Smooth muscle cell (in vitro differentiated cells): Measurements from ENCODE around the gene PITX2. TPM values are rescaled to one million over a fixed set of nuclear protein-coding genes. Genes with fewer than 3 reads are reported as not detected.

Source experiments
- DNase-seq: peaks from one replicate; lab custom pipeline; 2025; ENCODE audit not compliant: unreplicated experiment; lab: John Stamatoyannopoulos, UW
- H2AFZ ChIP-seq: fragments of 200-600 bp; sonication (generic); 2 replicates; pipeline ENCODE4 v1.6.0; 2016; ENCODE audit warnings: antibody characterized with exemption, low read depth, mild to moderate bottlenecking
- H3F3A ChIP-seq: fragments of 200-600 bp; sonication (generic); 2 replicates; pipeline ENCODE4 v1.6.0; 2017; ENCODE audit warnings: antibody characterized with exemption, low read depth
- H3K27ac ChIP-seq: fragments of 200-600 bp; sonication (generic); 2 replicates; pipeline ENCODE4 v1.5.1; 2016; ENCODE audit warnings: low read depth, mild to moderate bottlenecking
- H3K27me3 ChIP-seq: fragments of 200-600 bp; sonication (generic); 2 replicates; pipeline ENCODE4 v1.6.1; 2016; ENCODE audit warnings: low read depth, mild to moderate bottlenecking
- H3K36me3 ChIP-seq: fragments of 200-600 bp; sonication (generic); 2 replicates; pipeline ENCODE4 v1.5.1; 2016; ENCODE audit warnings: low read depth
- H3K4me1 ChIP-seq: fragments of 200-600 bp; sonication (generic); 2 replicates; pipeline ENCODE4 v1.5.1; 2016; ENCODE audit warnings: low read depth
- H3K4me2 ChIP-seq: fragments of 200-600 bp; sonication (generic); 2 replicates; pipeline ENCODE4 v1.6.0; 2016; ENCODE audit warnings: mild to moderate bottlenecking
- H3K4me3 ChIP-seq: fragments of 200-600 bp; sonication (generic); 2 replicates; pipeline ENCODE4 v1.5.1; 2016; ENCODE audit warnings: mild to moderate bottlenecking
- H3K79me2 ChIP-seq: fragments of 200-600 bp; sonication (generic); 2 replicates; pipeline ENCODE4 v1.6.0; 2016; ENCODE audit warnings: low read depth, mild to moderate bottlenecking
- H3K9ac ChIP-seq: fragments of 200-600 bp; sonication (generic); 2 replicates; pipeline ENCODE4 v1.6.0; 2016; ENCODE audit warnings: low read depth
- H3K9me3 ChIP-seq: fragments of 200-600 bp; sonication (generic); replicated peaks from 2 replicates; pipeline ENCODE4 v1.5.1; 2016; ENCODE audit warnings: low read depth
- H4K20me1 ChIP-seq: fragments of 200-600 bp; sonication (generic); 2 replicates; pipeline ENCODE4 v1.6.0; 2016; ENCODE audit warnings: low read depth
- CTCF ChIP-seq: fragments of 200-600 bp; sonication (generic); IDR thresholded peaks from 2 replicates; pipeline ENCODE4 v1.5.1; 2017; ENCODE audit warnings: borderline replicate concordance, mild to moderate bottlenecking, antibody characterized with exemption; ENCODE audit not compliant: insufficient read depth, poor library complexity, severe bottlenecking
- WGBS: methylation state at CpG from one replicate; pipeline ENCODE4 v1.1.7; 2016; ENCODE audit warnings: low lambda C conversion rate; 5-methylcytosine and 5-hydroxymethylcytosine counted together
- polyA plus RNA-seq: library from polyadenylated mRNA; unstranded; fragments of >200 nt; fragmentation: Nextera tagmentation; extraction: Ambion mirVana; gene quantifications from 2 replicates; pipeline ENCODE4 v1.2.1, GENCODE V29; 2016
- total RNA-seq: library from RNA; depleted of rRNA; stranded (reverse); fragments of >200 nt; gene quantifications from 2 replicates; pipeline ENCODE4 v1.2.3, GENCODE V29; 2014

PITX2 gene
- total and polyA plus RNA-seq, 2 experiments from 2014 or later: 289 to 543 TPM

- Histone ChIP-seq H3K27ac (peak overlapping the region; percentile 95), H3K4me1 (peaks cover 58% of the 10 kb centered on the region), H3K9ac (peak overlapping the region; percentile 83), H3K9me3 (no peaks in the 10 kb centered on the region), H3K27me3 (no peaks in the 10 kb centered on the region), H3K4me3 (peak overlapping the region; percentile 65), H3K79me2 (peaks cover 98% of the 10 kb centered on the region), H2AFZ (no peak overlapping the region), H4K20me1 (peaks cover 96% of the 10 kb centered on the region), H3K4me2 (peak overlapping the region; percentile 98), H3F3A (peaks cover 38% of the 10 kb centered on the region), H3K36me3 (no peaks in the 10 kb centered on the region)
- TF ChIP-seq CTCF: no peak
- DNase-seq: no peak
- 14% methylated on average over 11 of the region's 11 CpGs for WGBS
Measured at GRCh38 chr4:110623718-110624397, 981 bp upstream of the PITX2 start.

GRCh38 chr4:110621839-110622751 is 782 bp downstream of the PITX2 start:
- Histone ChIP-seq H3K4me3 (peak overlapping the region; percentile 65), H3F3A (peaks cover 45% of the 10 kb centered on the region), H3K4me2 (peak overlapping the region; percentile 98), H3K9ac (peak overlapping the region; percentile 89), H3K36me3 (no peaks in the 10 kb centered on the region), H4K20me1 (peaks cover 94% of the 10 kb centered on the region), H3K79me2 (peaks cover 98% of the 10 kb centered on the region), H3K27ac (peak overlapping the region; percentile 95), H3K4me1 (peaks cover 50% of the 10 kb centered on the region), H3K27me3 (no peaks in the 10 kb centered on the region), H3K9me3 (no peaks in the 10 kb centered on the region), H2AFZ (no peak overlapping the region)
- no peak for DNase-seq
- TF ChIP-seq CTCF: no peak
- under 1% methylated on average over 69 of the region's 73 CpGs for WGBS

- no peak for TF ChIP-seq CTCF
- H3K27ac ChIP-seq: peak overlapping the region; percentile 95
- peaks cover 87% of the 10 kb centered on the region for H4K20me1 ChIP-seq
- H3F3A ChIP-seq: peaks cover 45% of the 10 kb centered on the region
- peak overlapping the region; percentile 65 for H3K4me3 ChIP-seq
- H3K27me3 ChIP-seq: no peaks in the 10 kb centered on the region
- peaks cover 49% of the 10 kb centered on the region for H3K4me1 ChIP-seq
- WGBS: 1% methylated on average over 40 of the region's 40 CpGs
- no peak overlapping the region for H2AFZ ChIP-seq
- peak overlapping the region; percentile 89 for H3K9ac ChIP-seq
- peaks cover 98% of the 10 kb centered on the region for H3K79me2 ChIP-seq
- DNase-seq: no peak
- H3K36me3 ChIP-seq: no peaks in the 10 kb centered on the region
- H3K4me2 ChIP-seq: peak overlapping the region; percentile 98
- no peaks in the 10 kb centered on the region for H3K9me3 ChIP-seq
Measured at GRCh38 chr4:110621328-110621812, 1.5 kb downstream of the PITX2 start.
